ENCODE data around the gene ME1. TPM values are rescaled to one million over a fixed set of nuclear protein-coding genes. Genes with fewer than 3 reads are reported as not detected.

ME1 gene
- total RNA-seq, 2 donors from 2014 or later = 6.4 to 20.3 TPM

- no peak for DNase-seq (ENCODE audit: low spot score)
- TF ChIP-seq CTCF (IDR thresholded peaks at IDR 0.05) (no peak), POLR2A (IDR thresholded peaks at IDR 0.05) (no peak), POLR2AphosphoS5 (IDR thresholded peaks at IDR 0.05) (no peak)
- intact Hi-C loops (cut with DNase I) = no loop called here
- H3K27ac ChIP-seq = no peak overlapping the region
- H3K36me3 ChIP-seq = no peaks in the 10 kb centered on the region
- no peaks in the 10 kb centered on the region for H3K9me3 ChIP-seq
- H3K4me1 ChIP-seq (replicated peaks) = no peaks in the 10 kb centered on the region
- H3K27me3 ChIP-seq (replicated peaks; ENCODE audit: insufficient read depth) = no peaks in the 10 kb centered on the region
- no peak overlapping the region for H3K4me3 ChIP-seq
- WGBS = 62% methylated on average over 2 of the region's 2 CpGs
Observed at GRCh38 chr6:83472767-83473166, 41.9 kb upstream of the ME1 start.

DNA sequence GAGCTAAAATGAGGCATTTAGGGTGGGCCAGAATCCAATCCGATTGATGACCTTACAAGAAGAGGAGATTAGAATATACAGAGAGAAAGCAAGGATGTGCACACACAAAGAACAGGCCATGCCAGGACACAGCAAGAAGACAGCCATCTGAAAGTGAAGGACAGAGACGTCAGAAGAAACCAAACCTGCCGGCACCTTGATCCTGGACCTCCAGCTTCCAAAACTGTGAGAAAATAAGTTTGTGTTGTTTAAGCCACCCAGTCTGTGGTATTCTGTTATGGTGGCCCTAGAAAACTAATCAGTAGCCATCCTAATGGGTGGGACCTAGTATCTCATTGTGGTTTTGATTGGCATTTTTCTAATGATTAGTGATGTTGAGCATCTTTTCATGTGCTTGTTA is 39.7 kb upstream of the ME1 start:
- intact Hi-C loops (cut with DNase I) = no loop called here
- 98% methylated on average over 3 of the region's 3 CpGs for WGBS
- TF ChIP-seq POLR2A (IDR thresholded peaks at IDR 0.05) (no peak), POLR2AphosphoS5 (IDR thresholded peaks at IDR 0.05) (no peak), CTCF (IDR thresholded peaks at IDR 0.05) (no peak)

GRCh38 chr6:83470001-83470400 is 39.1 kb upstream of the ME1 start:
- Histone ChIP-seq H3K27ac (no peak overlapping the region), H3K9me3 (no peaks in the 10 kb centered on the region), H3K27me3 (replicated peaks; ENCODE audit: insufficient read depth) (no peaks in the 10 kb centered on the region), H3K4me3 (no peak overlapping the region), H3K4me1 (replicated peaks) (no peaks in the 10 kb centered on the region), H3K36me3 (no peaks in the 10 kb centered on the region)
- 73% methylated on average over 4 of the region's 4 CpGs for WGBS
- TF ChIP-seq POLR2A (IDR thresholded peaks at IDR 0.05) = no peak
- TF ChIP-seq CTCF (IDR thresholded peaks at IDR 0.05) = no peak
- TF ChIP-seq POLR2AphosphoS5 (IDR thresholded peaks at IDR 0.05) = no peak
- intact Hi-C loops (cut with DNase I) = no loop called here
- no peak for DNase-seq (ENCODE audit: low spot score)

More for the DNA sequence above, 39.7 kb upstream of the ME1 start:
- Histone ChIP-seq H3K4me3 (no peak overlapping the region), H3K27ac (no peak overlapping the region), H3K27me3 (replicated peaks; ENCODE audit: insufficient read depth) (no peaks in the 10 kb centered on the region), H3K36me3 (no peaks in the 10 kb centered on the region), H3K4me1 (replicated peaks) (no peaks in the 10 kb centered on the region), H3K9me3 (no peaks in the 10 kb centered on the region)
- no peak for DNase-seq (ENCODE audit: low spot score)

GRCh38 chr6:83467620-83468036 is 36.8 kb upstream of the ME1 start:
- intact Hi-C loops (cut with DNase I) = no loop called here
- Histone ChIP-seq H3K4me3 (no peak overlapping the region), H3K9me3 (no peaks in the 10 kb centered on the region), H3K27ac (no peak overlapping the region), H3K4me1 (replicated peaks) (no peaks in the 10 kb centered on the region), H3K27me3 (replicated peaks; ENCODE audit: insufficient read depth) (no peaks in the 10 kb centered on the region), H3K36me3 (no peaks in the 10 kb centered on the region)
- DNase-seq (ENCODE audit: low spot score) = no peak
- WGBS = 97% methylated on average over 3 of the region's 3 CpGs
- TF ChIP-seq POLR2AphosphoS5 (IDR thresholded peaks at IDR 0.05) = no peak
- TF ChIP-seq POLR2A (IDR thresholded peaks at IDR 0.05) = no peak
- TF ChIP-seq CTCF (IDR thresholded peaks at IDR 0.05) = no peak

- no peaks in the 10 kb centered on the region for H3K27me3 ChIP-seq (replicated peaks; ENCODE audit: insufficient read depth)
- no peak overlapping the region for H3K27ac ChIP-seq
- DNase-seq (ENCODE audit: low spot score) = no peak
- intact Hi-C loops (cut with DNase I) = no loop called here
- no peaks in the 10 kb centered on the region for H3K9me3 ChIP-seq
- no peak overlapping the region for H3K4me3 ChIP-seq
- no peaks in the 10 kb centered on the region for H3K4me1 ChIP-seq (replicated peaks)
- no peak for TF ChIP-seq POLR2AphosphoS5 (IDR thresholded peaks at IDR 0.05)
- TF ChIP-seq POLR2A (IDR thresholded peaks at IDR 0.05) = no peak
- no peak for TF ChIP-seq CTCF (IDR thresholded peaks at IDR 0.05)
- WGBS = 86% methylated on average over 6 of the region's 6 CpGs
- no peaks in the 10 kb centered on the region for H3K36me3 ChIP-seq
Observed at GRCh38 chr6:83466328-83466727, 35.5 kb upstream of the ME1 start.

Measured in prostate gland (tissue), 2 donors.